Heart left ventricle (tissue), 13 donors: ENCODE data around the gene ADAM15.

Source experiments
- POLR2A ChIP-seq, 2 donors: fragments of 450-650 bp; IDR thresholded peaks; one replicate each; pipeline ENCODE4 v1.6.1; 2017; ENCODE audit warnings: antibody characterized with exemption in 2 of 2, mild to moderate bottlenecking in 2 of 2, moderate library complexity in 2 of 2
- TF ChIP-seq, protein P1 (sequence below), 12 donors: fragments of 200-600 bp; sonication (generic) in 4 of 12; IDR thresholded peaks; one replicate each; pipeline versions ENCODE4 v1.5.0 to v1.8.0; 2018 to 2022; ENCODE audit warnings: antibody characterized with exemption in 12 of 12, mild to moderate bottlenecking in 5 of 12
- donor health status: ischemic (EF 13 %, LVEDD 7.1; RV severe dilation, severe dysfunction).
- donor health status: DM: no; HTN: yes; CAD: no.
- donor health status: DM: no; HTN: no; CAD: no.
- donor health status: ischemic (EF 25% LVEDD 6.9; RV normal size, moderate dysfunction).
- donor health status: ischemic (EF 25% LVEDD 5.7; RV mildly dilated, moderate dysfunction).
- donor health status: ischemic (EF 35%, LVEDD 5.7; RV mildly dilated, moderate dysfunction).
- donor health status: nonischemic (EF 11% LVEDD 7.7; RV severe dilation, severe dysfunction).
- donor health status: DM: yes; HTN: yes; CAD: no.
- donor health status: PGD.
- donor health status: ischemic (EF 29% LVEDD 5.4; RV normal size, mild dysfunction).
- donor health status: nonischemic (EF 23%, LVEDD 6.1; RV moderate dilation, normal function).

DNA sequence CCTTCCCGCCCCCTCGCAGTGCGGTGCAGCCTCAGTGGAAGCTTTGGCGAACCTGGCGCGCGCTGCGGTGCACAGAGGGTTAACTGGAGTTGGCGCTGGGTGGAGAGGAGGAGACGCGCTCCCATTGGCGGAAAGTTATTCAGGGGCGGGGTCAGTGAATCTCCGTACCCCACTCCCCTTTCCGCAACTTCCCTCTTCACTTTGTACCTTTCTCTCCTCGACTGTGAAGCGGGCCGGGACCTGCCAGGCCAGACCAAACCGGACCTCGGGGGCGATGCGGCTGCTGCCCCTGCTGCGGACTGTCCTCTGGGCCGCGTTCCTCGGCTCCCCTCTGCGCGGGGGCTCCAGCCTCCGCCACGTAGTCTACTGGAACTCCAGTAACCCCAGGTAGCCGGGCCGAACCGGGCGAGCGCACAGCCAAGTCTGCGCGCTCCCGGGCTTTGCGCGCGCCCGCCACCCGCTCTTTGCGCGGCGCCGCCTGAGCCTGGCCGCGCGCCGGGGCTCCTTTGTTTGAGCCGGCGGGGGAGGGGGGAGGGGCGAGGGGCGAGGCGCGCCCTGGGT, 12.5 kb downstream of the ADAM15 start, which contains the start of gene EFNA4:
- no peak for TF ChIP-seq POLR2A (IDR thresholded peaks at IDR 0.05)
- TF ChIP-seq, protein P1, sequence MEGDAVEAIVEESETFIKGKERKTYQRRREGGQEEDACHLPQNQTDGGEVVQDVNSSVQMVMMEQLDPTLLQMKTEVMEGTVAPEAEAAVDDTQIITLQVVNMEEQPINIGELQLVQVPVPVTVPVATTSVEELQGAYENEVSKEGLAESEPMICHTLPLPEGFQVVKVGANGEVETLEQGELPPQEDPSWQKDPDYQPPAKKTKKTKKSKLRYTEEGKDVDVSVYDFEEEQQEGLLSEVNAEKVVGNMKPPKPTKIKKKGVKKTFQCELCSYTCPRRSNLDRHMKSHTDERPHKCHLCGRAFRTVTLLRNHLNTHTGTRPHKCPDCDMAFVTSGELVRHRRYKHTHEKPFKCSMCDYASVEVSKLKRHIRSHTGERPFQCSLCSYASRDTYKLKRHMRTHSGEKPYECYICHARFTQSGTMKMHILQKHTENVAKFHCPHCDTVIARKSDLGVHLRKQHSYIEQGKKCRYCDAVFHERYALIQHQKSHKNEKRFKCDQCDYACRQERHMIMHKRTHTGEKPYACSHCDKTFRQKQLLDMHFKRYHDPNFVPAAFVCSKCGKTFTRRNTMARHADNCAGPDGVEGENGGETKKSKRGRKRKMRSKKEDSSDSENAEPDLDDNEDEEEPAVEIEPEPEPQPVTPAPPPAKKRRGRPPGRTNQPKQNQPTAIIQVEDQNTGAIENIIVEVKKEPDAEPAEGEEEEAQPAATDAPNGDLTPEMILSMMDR (IDR thresholded peaks at IDR 0.05): no peak
